ENCODE data around the gene MYOCOS. TPM values are rescaled to one million over a fixed set of nuclear protein-coding genes. Genes with fewer than 3 reads are reported as not detected.

Gene MYOCOS
- total RNA-seq, 1 experiment from 2014 or later = not detected

DNA sequence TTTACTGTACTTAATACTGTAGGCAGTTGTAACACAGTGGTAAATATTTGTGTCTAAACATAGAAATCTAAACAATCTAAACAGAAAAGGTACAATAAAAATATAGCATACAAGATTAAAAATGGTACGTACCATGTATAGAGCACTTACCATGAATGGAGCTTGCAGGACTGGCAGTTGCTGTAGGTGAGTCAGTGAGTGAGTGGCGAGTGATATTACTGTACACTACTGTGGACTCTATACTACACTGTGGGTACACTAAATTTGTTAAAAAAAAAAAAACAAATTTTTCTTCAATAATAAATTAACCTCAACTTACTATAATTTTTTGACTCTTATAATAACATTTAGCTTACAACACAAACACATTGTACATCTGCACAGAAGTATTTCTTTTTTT lies 39.5 kb upstream of the MYOCOS start:
- Histone ChIP-seq H3K36me3 (ENCODE audit: control insufficient read depth in 1 of 2, insufficient read depth in 2 of 2, low read length in 2 of 2) (peaks cover 47 to 49% of the 10 kb centered on the region in 2 experiments), H3K9ac (ENCODE audit: low read length) (no peak overlapping the region), H4K20me1 (ENCODE audit: insufficient read depth) (no peaks in the 10 kb centered on the region), H3K4me3 (replicated peaks in 1 of 2; ENCODE audit: low read depth in 1 of 2, low read length in 2 of 2) (no peak overlapping the region), H3K27ac (ENCODE audit: low read depth, low read length) (no peak overlapping the region), H3K4me2 (ENCODE audit: low read length) (no peak overlapping the region), H3K9me3 (ENCODE audit: control insufficient read depth in 1 of 2, insufficient read depth in 1 of 2, low read depth in 1 of 2, low read length in 2 of 2) (no peaks in the 10 kb centered on the region), H3K79me2 (ENCODE audit: insufficient read depth, low read length) (no peaks in the 10 kb centered on the region; the same call in 1 of the 2 replicates), H3K4me1 (ENCODE audit: control insufficient read depth in 1 of 2, insufficient read depth in 2 of 2, low read length in 2 of 2) (no peaks in the 10 kb centered on the region), H3K27me3 (ENCODE audit: insufficient read depth, low read length) (no peaks in the 10 kb centered on the region), H3K9me2 (ENCODE audit: insufficient read depth) (no peaks in the 10 kb centered on the region), H2AFZ (ENCODE audit: low read depth, low read length, poor library complexity, severe bottlenecking) (no peak overlapping the region)
- TF ChIP-seq, protein P1, sequence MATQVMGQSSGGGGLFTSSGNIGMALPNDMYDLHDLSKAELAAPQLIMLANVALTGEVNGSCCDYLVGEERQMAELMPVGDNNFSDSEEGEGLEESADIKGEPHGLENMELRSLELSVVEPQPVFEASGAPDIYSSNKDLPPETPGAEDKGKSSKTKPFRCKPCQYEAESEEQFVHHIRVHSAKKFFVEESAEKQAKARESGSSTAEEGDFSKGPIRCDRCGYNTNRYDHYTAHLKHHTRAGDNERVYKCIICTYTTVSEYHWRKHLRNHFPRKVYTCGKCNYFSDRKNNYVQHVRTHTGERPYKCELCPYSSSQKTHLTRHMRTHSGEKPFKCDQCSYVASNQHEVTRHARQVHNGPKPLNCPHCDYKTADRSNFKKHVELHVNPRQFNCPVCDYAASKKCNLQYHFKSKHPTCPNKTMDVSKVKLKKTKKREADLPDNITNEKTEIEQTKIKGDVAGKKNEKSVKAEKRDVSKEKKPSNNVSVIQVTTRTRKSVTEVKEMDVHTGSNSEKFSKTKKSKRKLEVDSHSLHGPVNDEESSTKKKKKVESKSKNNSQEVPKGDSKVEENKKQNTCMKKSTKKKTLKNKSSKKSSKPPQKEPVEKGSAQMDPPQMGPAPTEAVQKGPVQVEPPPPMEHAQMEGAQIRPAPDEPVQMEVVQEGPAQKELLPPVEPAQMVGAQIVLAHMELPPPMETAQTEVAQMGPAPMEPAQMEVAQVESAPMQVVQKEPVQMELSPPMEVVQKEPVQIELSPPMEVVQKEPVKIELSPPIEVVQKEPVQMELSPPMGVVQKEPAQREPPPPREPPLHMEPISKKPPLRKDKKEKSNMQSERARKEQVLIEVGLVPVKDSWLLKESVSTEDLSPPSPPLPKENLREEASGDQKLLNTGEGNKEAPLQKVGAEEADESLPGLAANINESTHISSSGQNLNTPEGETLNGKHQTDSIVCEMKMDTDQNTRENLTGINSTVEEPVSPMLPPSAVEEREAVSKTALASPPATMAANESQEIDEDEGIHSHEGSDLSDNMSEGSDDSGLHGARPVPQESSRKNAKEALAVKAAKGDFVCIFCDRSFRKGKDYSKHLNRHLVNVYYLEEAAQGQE (IDR thresholded peaks at IDR 0.05; ENCODE audit: low read depth) = no peak
- TF ChIP-seq, protein P2, sequence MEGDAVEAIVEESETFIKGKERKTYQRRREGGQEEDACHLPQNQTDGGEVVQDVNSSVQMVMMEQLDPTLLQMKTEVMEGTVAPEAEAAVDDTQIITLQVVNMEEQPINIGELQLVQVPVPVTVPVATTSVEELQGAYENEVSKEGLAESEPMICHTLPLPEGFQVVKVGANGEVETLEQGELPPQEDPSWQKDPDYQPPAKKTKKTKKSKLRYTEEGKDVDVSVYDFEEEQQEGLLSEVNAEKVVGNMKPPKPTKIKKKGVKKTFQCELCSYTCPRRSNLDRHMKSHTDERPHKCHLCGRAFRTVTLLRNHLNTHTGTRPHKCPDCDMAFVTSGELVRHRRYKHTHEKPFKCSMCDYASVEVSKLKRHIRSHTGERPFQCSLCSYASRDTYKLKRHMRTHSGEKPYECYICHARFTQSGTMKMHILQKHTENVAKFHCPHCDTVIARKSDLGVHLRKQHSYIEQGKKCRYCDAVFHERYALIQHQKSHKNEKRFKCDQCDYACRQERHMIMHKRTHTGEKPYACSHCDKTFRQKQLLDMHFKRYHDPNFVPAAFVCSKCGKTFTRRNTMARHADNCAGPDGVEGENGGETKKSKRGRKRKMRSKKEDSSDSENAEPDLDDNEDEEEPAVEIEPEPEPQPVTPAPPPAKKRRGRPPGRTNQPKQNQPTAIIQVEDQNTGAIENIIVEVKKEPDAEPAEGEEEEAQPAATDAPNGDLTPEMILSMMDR (IDR thresholded peaks at IDR 0.05 in 2 of 3, conservative IDR thresholded peaks at IDR 0.05 in 1 of 3; ENCODE audit: borderline replicate concordance in 1 of 3, insufficient read depth in 1 of 3, low read depth in 2 of 3, low read length in 2 of 3) = no peak
- TF ChIP-seq EZH2phosphoT487 (IDR thresholded peaks at IDR 0.05; ENCODE audit: borderline replicate concordance) = no peak
- no peak for TF ChIP-seq EZH2 (IDR thresholded peaks at IDR 0.05)
- no peak for TF ChIP-seq SIN3A (IDR thresholded peaks at IDR 0.05; ENCODE audit: low read depth)
- TF ChIP-seq, protein P3, sequence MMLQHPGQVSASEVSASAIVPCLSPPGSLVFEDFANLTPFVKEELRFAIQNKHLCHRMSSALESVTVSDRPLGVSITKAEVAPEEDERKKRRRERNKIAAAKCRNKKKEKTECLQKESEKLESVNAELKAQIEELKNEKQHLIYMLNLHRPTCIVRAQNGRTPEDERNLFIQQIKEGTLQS (IDR thresholded peaks at IDR 0.05) = no peak
- no peak for TF ChIP-seq TCF7L2 (IDR thresholded peaks at IDR 0.05; ENCODE audit: borderline replicate concordance, extremely low read depth, insufficient read depth, insufficient read length)
- TF ChIP-seq, protein P4, sequence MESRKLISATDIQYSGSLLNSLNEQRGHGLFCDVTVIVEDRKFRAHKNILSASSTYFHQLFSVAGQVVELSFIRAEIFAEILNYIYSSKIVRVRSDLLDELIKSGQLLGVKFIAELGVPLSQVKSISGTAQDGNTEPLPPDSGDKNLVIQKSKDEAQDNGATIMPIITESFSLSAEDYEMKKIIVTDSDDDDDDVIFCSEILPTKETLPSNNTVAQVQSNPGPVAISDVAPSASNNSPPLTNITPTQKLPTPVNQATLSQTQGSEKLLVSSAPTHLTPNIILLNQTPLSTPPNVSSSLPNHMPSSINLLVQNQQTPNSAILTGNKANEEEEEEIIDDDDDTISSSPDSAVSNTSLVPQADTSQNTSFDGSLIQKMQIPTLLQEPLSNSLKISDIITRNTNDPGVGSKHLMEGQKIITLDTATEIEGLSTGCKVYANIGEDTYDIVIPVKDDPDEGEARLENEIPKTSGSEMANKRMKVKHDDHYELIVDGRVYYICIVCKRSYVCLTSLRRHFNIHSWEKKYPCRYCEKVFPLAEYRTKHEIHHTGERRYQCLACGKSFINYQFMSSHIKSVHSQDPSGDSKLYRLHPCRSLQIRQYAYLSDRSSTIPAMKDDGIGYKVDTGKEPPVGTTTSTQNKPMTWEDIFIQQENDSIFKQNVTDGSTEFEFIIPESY (IDR thresholded peaks at IDR 0.05; ENCODE audit: extremely low read depth, insufficient replicate concordance, low read length) = no peak
- intact Hi-C loops (cut with micrococcal nuclease) = loop anchor here (10.0 kb wide), 1 partner anchor 48 kb away; no protein-coding TSS in a partner anchor
- RAD21 ChIA-PET (ENCODE audit: low non-redundant PET in 1 of 2, low total read pairs in 2 of 2, uncharacterized antibody in 2 of 2, unreplicated experiment in 2 of 2) = no interaction called here
- CTCF ChIA-PET = interaction anchor here (0.6 kb wide), 1 partner anchor 11 kb away, joined by 3 read pairs; no protein-coding TSS in a partner anchor
- POLR2A ChIA-PET = no interaction called here
- DNase-seq (ENCODE audit: low read depth, low spot score) (no peak), ATAC-seq (no peak)
- BruUV-seq (replicated peaks) = no TSS peak
